GM21529 (cell line): ENCODE results near the gene HCN4.
"Not testable (repeated sequence)": the region's sequence is repeated elsewhere in the genome, so short reads cannot be mapped to it uniquely, and the experiment has no call there.

Source experiments
- ATAC-seq: cut with Tn5 transposase; IDR thresholded peaks from one replicate; pipeline ENCODE4 v1.9.1; 2021; ENCODE audit not compliant: unreplicated experiment

HCN4 gene

GRCh38 chr15:73368301-73369136, at the start of gene HCN4:
HCN4 (minus strand) TSS chr15:73368958; CDS start chr15:73368270, 688 bp downstream.
- no peak for ATAC-seq

GRCh38 chr15:73414876-73415275, 46.1 kb upstream of the HCN4 start:
- no peak for ATAC-seq

GRCh38 chr15:73403171-73403570, 34.4 kb upstream of the HCN4 start:
- no peak for ATAC-seq

- ATAC-seq = not testable (repeated sequence)
These were observed 31.5 kb upstream of the HCN4 start for GRCh38 chr15:73400222-73400621.

GRCh38 chr15:73398861-73399260, 30.1 kb upstream of the HCN4 start:
- ATAC-seq = no peak

- no peak for ATAC-seq
These were observed 28.7 kb upstream of the HCN4 start for GRCh38 chr15:73397461-73397860.

GRCh38 chr15:73395671-73396070, 26.9 kb upstream of the HCN4 start:
- ATAC-seq = no peak

- no peak for ATAC-seq
These were observed 26.0 kb upstream of the HCN4 start for GRCh38 chr15:73394782-73395181.

GRCh38 chr15:73393336-73393735, 24.6 kb upstream of the HCN4 start:
- ATAC-seq = no peak

- ATAC-seq = no peak
These were observed 23.3 kb upstream of the HCN4 start for GRCh38 chr15:73392025-73392424.

- ATAC-seq = no peak
These were observed 22.5 kb upstream of the HCN4 start for GRCh38 chr15:73391128-73391872.

GRCh38 chr15:73389971-73390544, 21.3 kb upstream of the HCN4 start:
- ATAC-seq = no peak

GRCh38 chr15:73389539-73389938, 20.8 kb upstream of the HCN4 start:
- ATAC-seq = no peak

GRCh38 chr15:73388256-73388781, 19.6 kb upstream of the HCN4 start:
- ATAC-seq = no peak

- ATAC-seq = no peak
These were observed 18.9 kb upstream of the HCN4 start for GRCh38 chr15:73387507-73388255.

- no peak for ATAC-seq
These were observed 18.2 kb upstream of the HCN4 start for GRCh38 chr15:73386886-73387506.

GRCh38 chr15:73386238-73386637, 17.5 kb upstream of the HCN4 start:
- ATAC-seq = no peak

- ATAC-seq = no peak
These were observed 16.4 kb upstream of the HCN4 start for GRCh38 chr15:73385205-73385604.

- no peak for ATAC-seq
These were observed 14.8 kb upstream of the HCN4 start for GRCh38 chr15:73383310-73384189.
